Dermis microvascular lymphatic vessel endothelial cell (primary cell): ENCODE measurements around the gene ARV1. TPM values are rescaled to one million over a fixed set of nuclear protein-coding genes. Genes with fewer than 3 reads are reported as not detected.
"Not testable (repeated sequence)": the region's sequence is repeated elsewhere in the genome, so short reads cannot be mapped to it uniquely, and the experiment has no call there.

Experiments used
- DNase-seq, 2 donors: peaks; one replicate each; pipeline versions ENCODE4 v3.0.0 to v3.0.0-alpha.2; 2010; ENCODE audit warnings: low read depth in 2 of 2
- total RNA-seq: library from RNA; depleted of rRNA; stranded (reverse); fragments of >200 nt; gene quantifications from 2 replicates; pipeline ENCODE4 v1.2.1, GENCODE V29; 2014

Gene ARV1
- total RNA-seq, 1 donor from 2014 or later: 9.6 TPM

DNA sequence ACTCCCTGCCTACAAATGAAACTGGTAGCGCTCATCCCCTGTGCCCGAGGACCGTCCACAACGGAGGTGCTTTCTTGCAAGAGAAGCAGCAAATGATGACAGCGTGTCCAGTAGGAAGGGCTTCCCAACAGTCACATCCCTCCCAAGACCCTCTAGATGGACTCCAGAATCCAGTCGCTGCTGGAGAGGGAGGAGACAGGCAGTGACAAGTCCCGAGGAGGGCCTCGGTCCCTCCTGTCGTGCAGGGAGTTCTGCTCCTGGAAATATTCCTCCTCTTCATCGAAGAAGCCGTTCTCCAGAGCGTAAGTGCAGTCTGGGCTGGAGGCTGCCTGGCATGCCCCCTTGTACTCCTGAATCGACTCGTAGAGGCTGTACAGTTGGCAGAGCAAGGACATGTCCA lies 40.8 kb downstream of the ARV1 start:
- DNase-seq: no peak

DNA sequence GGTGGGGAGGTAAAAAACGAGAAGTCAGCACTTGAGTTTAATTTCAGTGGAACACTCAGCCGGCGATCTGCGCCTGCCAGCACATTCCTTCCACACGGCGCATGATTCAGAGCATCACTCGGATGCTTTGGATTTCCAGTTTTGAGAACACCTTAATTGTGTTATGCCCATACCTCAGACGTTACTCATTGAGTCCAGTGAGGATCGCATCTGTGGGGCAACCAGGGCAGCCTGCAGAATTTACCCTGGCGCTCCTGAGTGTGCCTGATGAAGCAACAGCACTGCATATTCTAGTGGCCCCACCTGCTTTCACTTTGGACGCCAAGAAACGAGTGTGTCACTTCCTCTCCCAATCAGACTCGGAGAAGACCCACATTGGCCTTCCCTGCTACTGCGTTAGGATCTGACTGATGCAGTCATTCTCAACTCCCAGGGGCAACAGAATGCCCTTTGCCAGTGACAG lies 41.3 kb downstream of the ARV1 start:
- peak; percentile 20 to 56 for DNase-seq

DNA sequence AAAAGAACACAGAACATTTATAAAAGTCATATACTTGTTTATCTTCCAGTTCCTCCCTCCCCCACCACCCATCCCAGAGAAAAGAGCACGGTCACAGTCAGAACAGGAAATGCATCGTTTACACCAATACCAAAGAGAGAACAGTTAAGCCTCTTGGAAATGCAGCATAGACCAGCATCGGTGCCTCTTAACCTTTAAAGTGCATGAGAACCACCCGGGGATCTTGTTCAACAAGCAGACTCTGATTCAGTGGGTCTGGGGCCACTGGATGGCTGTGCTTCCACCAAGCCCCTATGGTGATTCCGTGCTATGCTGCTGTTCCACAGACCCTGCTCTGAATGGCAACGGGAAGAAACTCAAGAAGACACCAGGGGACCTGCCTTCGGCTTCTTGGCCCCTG lies 41.9 kb downstream of the ARV1 start:
- no peak for DNase-seq

DNA sequence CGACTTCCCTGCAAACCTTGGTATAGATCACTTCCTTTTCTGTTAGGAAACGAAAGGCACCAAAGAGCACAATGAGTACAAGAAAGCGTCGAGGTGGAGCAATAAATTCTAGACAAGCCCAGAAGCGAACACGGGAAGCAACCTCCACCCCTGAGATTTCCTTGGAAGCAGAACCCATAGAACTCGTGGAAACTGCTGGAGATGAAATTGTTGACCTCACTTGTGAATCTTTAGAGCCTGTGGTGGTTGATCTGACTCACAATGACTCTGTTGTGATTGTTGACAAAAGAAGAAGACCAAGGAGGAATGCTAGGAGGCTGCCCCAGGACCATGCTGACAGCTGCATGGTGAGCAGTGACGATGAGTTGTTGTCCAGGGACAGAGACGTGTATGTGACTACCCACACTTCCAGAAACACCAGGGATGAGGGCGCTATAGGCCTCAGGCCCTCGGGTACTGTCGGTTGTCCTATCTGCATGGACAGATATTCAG lies 42.7 kb downstream of the ARV1 start:
- DNase-seq: no peak

DNA sequence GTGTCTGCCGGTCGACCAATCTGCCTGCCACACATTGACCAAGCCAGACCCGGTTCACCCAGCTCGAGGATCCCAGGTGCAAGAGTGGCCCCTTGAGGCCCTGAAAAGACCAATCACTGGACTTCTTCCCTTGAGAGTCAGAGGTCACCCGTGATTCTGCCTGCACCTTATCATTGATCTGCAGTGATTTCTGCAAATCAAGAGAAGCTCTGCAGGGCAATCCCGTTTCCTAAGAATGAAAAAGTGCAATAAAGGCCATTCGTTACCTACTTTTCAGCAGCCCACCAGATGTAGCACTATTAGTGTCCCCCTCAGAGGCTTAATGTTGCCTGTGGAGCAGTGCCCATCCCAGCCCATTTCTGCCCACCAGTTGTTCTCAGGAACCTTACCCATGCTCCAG lies 43.6 kb downstream of the ARV1 start:
- DNase-seq: not testable (repeated sequence)

DNA sequence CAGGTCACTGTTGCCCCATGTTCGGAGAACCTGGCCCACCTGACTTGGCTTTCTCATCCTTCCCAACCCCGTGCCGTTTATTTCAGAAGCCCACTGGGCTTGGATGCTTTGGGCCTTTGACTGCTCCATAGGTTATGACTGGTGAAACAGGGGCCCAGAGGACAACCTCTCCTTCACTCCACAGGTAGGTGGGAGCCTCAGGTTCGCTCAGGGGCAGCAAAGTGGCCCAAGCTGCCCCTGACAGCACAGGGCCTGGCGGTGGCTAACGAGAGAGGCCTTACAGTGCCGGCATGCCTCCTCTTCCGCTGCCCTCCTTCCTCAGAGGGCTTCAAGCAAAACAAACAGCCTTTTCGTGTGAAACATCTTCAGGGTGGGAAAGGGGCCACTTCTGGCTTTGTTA lies 44.3 kb downstream of the ARV1 start:
- DNase-seq: no peak

DNA sequence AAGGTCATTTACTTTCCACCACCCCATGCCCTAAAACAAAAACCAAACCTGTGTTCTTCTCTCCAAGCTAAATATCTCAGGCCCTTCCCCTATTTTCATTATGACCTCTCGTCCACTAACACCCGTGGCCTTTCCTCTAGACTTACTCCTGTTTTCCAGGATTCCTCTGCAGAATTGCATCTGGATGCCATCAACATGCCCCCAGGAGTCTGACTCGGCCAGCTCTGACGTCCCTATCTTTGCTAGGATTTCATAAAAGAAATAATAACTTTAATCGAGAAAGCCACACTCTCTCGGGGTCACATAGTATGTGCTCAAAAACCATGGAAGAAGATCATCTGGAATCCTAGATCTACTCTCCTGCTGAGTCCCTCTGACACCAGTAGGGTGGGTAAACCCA lies 47.7 kb downstream of the ARV1 start:
- DNase-seq: no peak

DNA sequence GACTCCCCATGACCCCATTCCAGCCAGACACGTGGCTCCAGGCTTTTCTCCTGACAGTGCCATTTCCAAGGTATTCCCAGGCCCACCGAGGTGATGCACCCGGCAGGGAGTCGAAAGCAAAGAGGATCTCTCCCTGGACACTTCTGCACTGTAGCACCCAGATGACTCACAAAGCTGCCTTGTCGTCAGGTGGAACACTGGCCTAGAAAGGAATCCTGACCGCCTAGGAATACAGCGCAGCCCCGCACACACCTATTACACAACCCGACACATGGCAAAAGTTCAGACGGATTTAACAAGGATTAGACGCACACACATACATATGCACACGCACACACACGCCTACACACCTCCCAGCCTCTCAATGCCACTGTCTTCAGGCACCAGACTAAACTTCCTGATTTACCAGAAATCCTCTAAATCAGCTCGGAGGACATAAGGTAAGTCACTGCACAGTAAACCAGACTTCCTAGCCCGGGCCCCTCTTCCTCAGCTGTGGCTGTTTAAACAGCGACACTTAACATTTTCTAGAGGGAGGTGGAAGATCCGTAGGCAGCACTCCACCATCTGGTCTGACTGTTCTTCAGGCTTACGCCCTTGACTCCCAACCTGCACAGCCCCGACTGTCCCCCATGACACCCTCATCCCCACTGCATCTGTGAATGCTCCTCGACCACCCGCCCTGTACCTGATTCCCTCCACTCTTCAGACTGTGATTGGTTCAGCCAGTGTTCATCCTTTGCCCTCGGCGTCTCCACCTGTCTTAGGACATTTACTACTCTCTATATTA lies 48.4 kb downstream of the ARV1 start:
- no peak for DNase-seq

DNA sequence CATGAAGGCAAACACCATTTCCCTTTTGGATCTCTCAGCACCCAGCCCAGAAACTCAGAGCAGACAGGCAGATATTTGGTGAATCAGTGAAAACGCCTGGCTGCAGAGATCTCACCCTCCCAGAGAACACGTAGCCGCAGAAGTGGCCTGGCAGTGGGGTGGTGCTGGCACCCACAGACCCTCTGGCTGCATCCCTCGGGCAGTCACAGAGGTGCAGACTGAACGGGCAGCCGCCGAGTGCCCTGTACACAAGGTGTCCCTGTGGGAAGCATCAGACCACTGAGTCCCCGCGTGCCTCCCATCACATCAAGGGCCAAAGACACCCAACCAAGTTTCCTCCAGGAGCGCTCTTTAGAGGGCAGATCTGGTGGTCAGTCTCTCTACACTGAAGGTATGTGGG lies 49.1 kb downstream of the ARV1 start:
- DNase-seq: no peak

DNA sequence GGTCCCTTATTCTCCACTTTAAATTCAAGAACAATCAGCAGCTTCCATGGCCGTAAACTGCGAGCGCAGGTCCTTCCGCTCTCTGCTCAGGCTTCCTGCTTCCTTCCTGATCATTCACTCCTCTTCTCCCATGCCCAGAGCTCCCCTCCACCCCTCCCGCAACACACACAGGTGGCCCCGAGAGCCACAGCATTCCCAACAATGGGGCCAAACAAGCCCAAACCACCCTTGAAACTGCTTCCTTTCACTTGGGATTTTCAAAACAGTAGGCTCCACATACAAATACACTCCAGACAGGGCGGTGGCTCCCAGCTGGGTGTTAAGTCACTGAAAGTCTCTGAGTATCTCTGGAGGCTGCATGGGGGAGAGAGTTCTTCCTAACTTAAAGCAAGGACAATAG lies 49.8 kb downstream of the ARV1 start:
- peak; percentile 77 to 92 for DNase-seq

DNA sequence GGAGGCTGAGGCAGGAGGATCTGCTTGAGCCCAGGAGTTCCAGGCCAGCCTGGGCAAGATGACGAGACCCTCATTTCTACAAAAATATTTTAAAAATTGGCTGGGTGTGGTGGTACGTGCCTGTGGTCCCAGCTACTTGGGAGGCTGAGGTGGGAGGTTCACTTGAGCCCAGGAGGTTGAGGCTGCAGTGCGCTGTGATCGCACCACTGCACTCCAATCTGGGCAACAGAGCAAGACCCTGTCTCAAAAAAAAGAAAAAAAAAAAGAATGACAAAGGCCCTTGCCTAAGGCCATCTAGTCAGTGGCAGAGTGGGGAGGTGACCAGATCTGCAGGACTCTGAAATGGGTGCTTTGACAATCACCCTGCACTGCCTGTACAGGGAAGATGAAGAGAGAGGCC lies 50.4 kb downstream of the ARV1 start:
- DNase-seq: not testable (repeated sequence)

DNA sequence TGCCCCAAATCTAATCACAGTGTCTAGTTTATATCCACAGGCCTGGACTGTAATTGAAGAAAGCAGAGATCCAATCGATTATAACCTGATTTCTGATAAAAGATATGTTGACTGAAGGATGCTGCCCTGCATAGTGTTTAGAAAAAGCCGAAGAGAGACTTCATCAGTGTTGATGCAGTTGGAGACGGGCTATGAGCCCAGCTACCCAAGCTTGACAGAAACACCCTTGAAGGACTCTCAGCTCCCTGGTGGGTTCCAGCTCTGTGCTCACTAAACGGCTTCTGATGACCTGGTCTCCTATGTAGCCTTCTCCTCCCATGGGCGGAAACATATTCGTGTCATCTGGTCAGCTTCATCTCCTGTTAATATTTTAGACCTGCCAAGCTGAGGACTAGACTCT lies 50.9 kb downstream of the ARV1 start:
- no peak for DNase-seq

DNA sequence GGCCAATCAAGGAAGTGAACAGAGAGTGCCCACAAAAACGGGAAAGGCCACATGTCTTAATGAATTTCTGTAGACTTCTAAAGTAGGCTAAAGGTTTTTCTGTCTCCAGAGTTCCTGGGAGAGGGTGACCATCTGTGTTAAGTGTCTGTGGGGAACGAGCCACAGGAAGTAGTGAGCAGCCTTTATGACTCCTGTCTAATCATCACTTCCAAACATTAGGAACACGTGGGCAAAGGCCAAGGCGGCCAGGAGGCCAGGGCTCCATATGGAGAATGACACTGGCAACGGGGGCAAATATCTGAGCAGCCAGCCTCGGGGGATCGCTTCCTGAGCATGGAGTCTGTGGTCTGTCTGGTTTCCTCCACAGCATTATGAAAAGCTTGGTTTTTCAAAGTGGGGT lies 54.1 kb downstream of the ARV1 start:
- DNase-seq: peak in 1 of 2 donors; percentile 57

DNA sequence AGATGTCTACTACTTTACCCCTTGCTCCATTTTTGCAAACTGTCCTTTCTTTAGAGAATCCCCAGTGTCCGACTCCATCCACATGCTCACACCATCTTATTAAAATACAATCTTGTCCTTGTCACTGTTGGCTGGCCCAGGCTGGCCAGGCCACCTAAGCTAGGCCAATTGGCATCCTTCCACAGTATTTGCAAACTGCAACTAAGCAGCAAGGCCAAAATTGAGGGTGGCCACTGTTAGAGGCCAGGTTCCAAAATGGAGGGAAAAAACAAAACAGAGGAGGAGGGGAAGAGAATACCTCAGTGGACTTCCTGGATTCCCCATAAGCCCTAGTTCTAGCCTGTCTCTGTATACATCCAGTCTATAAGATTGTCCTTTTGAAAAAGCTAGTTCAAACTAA lies 56.9 kb downstream of the ARV1 start:
- DNase-seq: no peak

DNA sequence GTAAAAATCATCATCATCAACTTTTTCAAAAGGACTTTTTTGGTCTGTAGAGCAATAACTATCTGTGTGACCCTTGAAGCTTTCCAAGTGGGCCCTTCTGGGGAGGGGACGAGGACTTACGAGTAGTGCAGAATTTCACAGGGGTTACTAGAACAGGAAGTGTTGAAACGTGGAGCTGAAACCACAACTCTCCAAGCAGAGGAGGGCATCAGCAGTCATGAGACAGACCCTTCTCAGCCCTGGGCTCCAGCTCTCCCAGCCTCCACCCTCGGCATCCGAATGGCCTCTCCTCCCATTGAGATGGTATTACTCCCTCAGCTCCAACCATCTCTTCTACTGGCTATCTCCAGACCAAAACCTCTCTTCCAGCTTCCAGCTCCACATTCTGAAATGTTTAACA lies 57.5 kb downstream of the ARV1 start:
- no peak for DNase-seq

DNA sequence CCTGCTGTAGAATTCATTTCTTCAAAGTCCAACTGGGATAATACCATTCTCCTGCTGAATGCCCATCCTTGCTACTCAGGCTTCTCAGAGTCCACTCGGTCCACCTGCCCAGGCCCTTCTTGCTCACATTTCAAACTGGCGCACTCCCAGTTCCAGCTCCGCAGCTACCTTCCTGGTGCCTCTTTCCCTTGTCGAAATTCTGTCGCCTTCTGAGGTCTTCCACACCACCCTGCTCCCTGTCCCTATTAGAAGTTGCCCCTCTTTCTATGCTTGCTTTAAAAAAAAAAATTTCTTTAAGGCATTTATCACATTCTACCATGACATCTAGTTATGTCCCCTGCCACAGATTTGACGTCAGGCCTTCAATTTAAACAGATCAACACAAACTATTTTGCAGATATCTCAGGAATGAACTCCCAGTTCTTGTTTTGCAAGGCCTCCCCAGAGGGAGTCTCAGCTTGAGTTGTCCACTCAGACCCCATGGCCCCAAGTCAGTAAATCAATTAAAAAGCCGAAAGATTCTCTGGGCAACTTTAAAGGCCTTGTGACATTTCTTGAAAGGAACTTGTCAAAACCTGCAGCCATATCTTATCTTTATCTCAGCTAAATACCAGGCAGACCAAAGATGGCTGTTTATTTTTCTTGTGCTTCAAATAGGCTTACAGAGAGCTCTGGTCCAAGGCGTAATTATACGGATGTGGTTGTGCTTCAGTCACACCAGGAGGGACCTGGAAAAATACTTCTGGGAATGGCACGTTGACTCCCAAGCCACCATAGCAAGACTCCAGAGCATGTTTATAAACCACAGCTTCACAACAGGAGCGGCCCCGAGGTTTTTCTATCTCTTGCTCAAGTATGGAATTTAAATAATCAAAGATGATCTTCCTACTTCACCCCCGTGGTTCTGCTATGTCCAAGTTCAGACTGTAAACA lies 59.0 kb downstream of the ARV1 start:
- DNase-seq: no peak

DNA sequence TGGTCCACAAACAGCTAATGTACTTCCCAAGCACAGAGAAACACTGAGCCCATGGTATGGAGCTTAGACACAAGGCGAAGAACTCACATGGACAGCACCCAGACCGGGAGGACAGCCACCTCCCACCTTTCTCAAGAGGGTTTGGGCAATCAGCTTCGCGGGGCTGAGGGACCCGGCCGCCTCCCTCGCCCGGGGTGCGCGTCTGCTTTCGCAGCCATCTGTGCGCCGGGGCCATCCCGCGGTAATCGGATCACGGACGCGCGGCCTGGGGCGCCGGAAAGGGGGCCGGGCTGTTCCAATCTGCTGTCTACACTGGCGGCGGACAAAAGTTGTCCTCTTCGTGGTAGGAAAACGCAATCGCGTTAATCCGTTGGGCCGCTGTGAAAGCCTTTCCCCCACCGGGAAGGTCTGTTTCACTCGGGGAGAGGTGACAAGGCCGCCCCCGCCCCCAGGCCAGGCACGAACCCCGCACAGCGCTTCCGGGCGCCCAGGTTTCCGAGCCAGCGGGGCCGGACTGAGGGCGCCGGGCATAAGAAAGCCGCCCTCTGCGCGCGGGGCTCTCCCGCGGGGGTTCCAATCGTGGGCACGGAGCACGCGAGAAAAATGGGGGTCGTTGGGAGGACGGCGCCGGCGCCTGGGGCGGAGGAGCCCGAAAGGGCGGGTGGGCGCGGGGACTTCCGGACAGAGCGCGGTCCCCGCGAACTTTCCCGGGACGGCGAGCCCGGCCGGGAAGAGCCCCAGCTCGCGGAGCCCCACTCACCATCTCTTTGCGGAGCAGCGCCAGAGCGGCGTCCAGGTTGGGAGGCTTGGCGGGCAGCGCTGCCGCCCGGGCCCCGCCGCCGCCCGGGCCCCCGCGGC lies 60.5 kb downstream of the ARV1 start:
- peak in 1 of 2 donors; percentile 46 for DNase-seq

DNA sequence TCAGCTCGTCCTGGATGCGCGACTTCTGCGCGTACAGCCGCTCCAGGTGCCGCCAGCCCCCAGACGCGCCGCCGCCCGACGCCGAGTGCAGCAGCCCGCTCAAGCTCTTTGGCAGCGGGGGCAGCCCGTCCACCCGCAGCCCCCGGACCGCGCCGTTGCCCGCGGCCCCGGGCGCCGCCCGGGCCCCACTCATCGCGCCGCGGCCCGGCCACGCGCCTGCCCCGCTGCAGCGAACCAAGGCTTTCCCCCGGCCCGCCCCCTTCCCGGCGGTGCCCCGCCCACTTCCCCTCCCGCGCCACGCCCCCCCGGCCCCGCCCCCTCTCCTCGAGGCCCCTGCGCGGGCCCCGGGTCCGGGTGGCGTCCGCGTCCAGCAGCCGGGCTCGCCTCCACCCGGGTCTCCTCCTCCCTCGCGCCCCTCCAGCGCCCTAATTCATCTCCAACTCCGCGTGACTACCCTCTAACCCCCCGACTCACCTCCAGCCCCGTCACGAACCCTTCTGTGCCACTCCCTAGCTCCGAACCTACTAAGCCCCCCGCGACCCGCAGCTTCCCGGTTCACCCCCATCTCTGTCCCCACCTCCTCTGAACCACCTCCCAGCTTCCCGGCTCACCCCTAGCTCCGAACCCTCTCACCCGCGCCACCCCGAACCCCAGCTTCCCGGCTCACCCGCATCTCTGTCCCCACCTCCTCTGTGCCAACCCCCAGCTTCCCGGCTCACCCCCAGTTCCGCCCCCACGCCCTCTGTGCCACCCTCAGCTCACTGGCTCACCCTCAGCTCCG lies 61.3 kb downstream of the ARV1 start, which contains the start of gene FAM89A:
Gene FAM89A, minus strand, starts transcription at position 236 of the 781 bp plus-strand sequence. Its CDS starts 43 bp downstream, at position 193.
- DNase-seq: peak in 1 of 2 donors; percentile 46

DNA sequence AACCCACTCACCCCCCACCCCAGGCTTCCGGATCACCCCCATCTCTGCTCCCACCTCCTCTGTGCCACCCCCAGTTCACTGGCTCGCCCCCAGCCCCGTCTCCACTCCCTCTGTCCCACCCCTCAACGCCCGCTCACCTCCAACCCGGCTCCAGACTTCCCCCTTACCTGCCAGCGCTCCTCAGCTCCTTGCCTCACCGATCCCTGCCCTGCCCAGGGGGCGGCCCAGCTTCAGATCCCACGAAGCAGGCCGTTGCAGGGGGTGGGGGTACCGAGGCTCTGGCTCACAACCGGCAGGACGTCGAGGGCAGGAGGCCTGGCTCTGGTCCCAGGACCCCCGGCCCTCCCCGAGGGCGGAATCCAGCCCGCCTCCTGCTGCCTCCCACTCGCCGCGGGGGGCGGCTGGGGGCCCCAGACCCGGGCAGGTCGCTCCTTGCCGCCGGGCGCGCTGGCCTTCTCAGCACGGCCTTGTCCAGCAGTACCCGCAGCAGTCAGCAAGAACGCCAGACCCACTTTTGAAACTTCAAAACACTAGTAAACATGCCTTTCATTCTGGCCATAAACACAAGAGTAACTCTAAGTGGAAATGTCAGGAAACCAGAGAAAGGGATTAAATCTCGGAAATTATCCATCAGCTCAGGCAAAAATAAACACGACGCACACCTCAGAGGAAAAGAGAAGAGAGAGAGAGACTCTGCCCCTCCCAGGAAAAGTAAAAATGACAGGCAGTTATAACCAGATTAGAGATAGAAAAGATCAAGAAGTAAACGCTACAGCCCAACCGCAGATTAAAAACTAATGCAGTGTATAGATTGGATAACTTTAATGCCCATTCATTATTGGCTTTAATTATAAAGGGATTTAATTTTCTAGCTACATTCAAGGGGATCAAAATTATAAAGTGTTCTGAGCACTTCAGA lies 62.2 kb downstream of the ARV1 start:
- DNase-seq: no peak
